Immature natural killer cell (primary cell): ENCODE results near the gene TBC1D22A. TPM values are rescaled to one million over a fixed set of nuclear protein-coding genes. Genes with fewer than 3 reads are reported as not detected.
A peak's percentile ranks its signal among the peaks of the same experiment; 100 is the strongest.

Experiments
- DNase-seq, 3 donors: peaks; one replicate each; pipeline ENCODE4 v3.0.0; 2022; ENCODE audit warnings: mixed read lengths in 1 of 3
- H3K27ac Mint-ChIP-seq, 6 donors: one replicate each; pipeline ENCODE4 v1.8.0; 2020; ENCODE audit warnings: mixed read lengths in 6 of 6, mild to moderate bottlenecking in 5 of 6, inconsistent platforms in 4 of 6, moderate library complexity in 3 of 6
- H3K27me3 Mint-ChIP-seq, 3 donors: one replicate each; pipeline ENCODE4 v1.8.0; 2020 to 2021; ENCODE audit warnings: low read depth in 3 of 3, mild to moderate bottlenecking in 3 of 3, mixed read lengths in 3 of 3, moderate library complexity in 3 of 3, inconsistent platforms in 1 of 3
- H3K36me3 Mint-ChIP-seq, 3 donors: one replicate each; pipeline ENCODE4 v1.8.0; 2020; ENCODE audit warnings: mixed read lengths in 3 of 3, inconsistent platforms in 2 of 3, mild to moderate bottlenecking in 2 of 3
- H3K4me1 Mint-ChIP-seq, 2 donors: one replicate each; pipeline ENCODE4 v1.8.0; 2020; ENCODE audit warnings: inconsistent platforms in 2 of 2, mild to moderate bottlenecking in 2 of 2, mixed read lengths in 2 of 2, moderate library complexity in 1 of 2
- H3K4me3 Mint-ChIP-seq, 5 donors: one replicate each; pipeline ENCODE4 v1.8.0; 2020; ENCODE audit warnings: mild to moderate bottlenecking in 5 of 5, mixed read lengths in 5 of 5, inconsistent platforms in 3 of 5, moderate library complexity in 3 of 5
- H3K9me3 Mint-ChIP-seq, 6 donors: one replicate each; pipeline ENCODE4 v1.8.0; 2020; ENCODE audit warnings: mild to moderate bottlenecking in 6 of 6, mixed read lengths in 6 of 6, inconsistent platforms in 4 of 6, moderate library complexity in 3 of 6
- polyA plus RNA-seq, 3 donors: library from polyadenylated mRNA; unstranded; fragments of 300-500 nt; fragmentation: Illumina TruSeq; gene quantifications; one replicate each; pipeline ENCODE4 v1.2.3, GENCODE V29; 2021

Gene TBC1D22A
- polyA plus RNA-seq, 3 donors from 2014 or later: 20.6 to 28.0 (median 24.0) TPM

DNA sequence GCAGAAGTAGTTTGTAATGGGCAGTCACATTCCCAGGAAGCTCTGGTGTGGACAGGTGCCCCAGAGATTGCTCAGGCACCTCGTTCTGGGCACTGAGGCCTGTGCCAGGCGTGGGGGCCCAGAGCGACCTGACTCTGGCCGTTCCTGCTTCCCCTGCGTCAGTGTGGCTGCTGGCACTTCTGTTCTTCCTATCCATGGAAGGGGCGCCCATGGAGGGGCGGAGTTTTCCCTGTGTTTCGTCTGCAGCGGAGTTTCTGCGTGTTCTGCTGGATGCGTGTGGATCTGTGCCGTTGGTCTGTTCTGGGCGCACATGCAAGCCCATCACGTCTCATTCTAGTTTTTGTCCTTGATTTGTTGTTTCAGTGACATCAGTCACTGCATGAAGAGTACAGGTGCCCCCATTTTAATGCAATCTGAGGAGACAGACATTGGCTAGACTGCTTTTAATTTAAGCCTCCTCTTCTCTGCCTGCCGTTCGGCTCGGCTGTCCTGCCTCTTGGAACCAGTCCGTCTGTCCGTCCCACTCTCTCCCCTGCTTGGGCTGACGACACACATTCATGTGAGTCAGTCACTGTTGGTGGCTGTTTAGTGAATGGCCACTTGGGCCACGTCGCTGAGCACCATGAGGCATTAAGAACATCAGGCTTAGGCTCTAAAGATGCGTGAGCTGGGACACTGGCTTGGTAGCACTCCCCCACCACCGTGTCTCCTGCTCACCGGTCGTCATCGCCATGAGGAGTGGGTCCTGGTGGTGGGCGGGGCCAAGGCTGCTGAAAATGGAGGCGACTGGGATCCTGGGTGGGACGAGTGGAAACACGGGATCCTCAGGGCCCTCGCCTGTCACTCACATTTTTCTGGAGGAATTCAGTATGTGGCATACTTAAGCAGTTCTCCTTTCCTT lies 255.8 kb downstream of the TBC1D22A start:
- Mint-ChIP-seq H3K36me3 (peaks cover 0 to 3% (median 0%) of the 10 kb centered on the region in 3 donors), H3K4me3 (no peak overlapping the region), H3K9me3 (no peaks in the 10 kb centered on the region), H3K27me3 (peaks cover 0 to 3% (median 2%) of the 10 kb centered on the region in 3 donors), H3K4me1 (peaks cover 28 to 32% of the 10 kb centered on the region in 2 donors), H3K27ac (peak overlapping the region in 1 of 6 donors; percentile 25)
- no peak for DNase-seq

DNA sequence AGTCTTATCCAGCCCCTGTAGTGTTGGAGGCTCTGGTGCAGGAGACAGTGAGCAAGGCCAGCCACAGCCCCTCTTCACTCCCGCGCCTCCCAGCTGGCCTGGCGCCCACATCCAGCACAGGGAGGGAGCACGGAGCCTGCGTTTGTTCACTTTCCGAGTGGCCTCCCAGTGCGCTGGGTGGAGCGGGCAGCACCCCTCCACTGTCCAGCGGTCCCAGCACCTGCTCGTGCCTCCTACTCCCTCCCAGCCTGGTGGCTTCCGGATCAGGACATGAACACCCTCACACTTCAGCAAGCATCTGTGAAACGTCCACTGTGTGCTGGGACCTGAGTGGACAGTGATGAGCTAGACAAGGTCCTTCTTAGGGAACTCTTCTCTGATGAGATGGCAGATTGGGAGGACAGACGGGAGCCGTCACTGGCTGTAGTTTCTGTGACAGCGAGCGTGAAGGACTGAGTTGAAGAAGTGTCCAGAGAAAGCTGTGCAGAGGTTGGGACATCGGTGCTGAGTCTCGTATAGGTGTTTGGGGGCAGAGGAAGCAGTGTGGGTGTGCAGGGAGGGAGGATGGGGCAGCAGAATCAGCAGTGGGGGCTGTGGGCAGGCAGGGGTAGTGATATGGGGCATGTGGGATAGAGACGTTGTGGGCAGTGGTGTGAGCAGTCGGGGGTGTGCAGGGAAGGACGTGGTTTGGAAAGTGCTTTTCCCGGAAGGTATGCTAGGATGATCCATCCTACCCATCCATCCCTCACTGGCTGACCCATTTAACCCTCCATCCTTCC lies 256.8 kb downstream of the TBC1D22A start:
- Mint-ChIP-seq H3K27me3 (peaks cover 0 to 3% (median 2%) of the 10 kb centered on the region in 3 donors), H3K9me3 (no peaks in the 10 kb centered on the region), H3K4me1 (peaks cover 19 to 28% of the 10 kb centered on the region in 2 donors), H3K27ac (no peak overlapping the region), H3K36me3 (peaks cover 0 to 4% (median 0%) of the 10 kb centered on the region in 3 donors), H3K4me3 (no peak overlapping the region)
- DNase-seq: no peak

GRCh38 chr22:47020166-47020565 lies 257.7 kb downstream of the TBC1D22A start:
- Mint-ChIP-seq H3K27ac (no peak overlapping the region), H3K4me3 (no peak overlapping the region), H3K4me1 (peaks cover 17 to 24% of the 10 kb centered on the region in 2 donors), H3K9me3 (no peaks in the 10 kb centered on the region), H3K36me3 (peaks cover 0 to 4% (median 0%) of the 10 kb centered on the region in 3 donors), H3K27me3 (peaks cover 0 to 3% (median 2%) of the 10 kb centered on the region in 3 donors)
- DNase-seq: no peak

DNA sequence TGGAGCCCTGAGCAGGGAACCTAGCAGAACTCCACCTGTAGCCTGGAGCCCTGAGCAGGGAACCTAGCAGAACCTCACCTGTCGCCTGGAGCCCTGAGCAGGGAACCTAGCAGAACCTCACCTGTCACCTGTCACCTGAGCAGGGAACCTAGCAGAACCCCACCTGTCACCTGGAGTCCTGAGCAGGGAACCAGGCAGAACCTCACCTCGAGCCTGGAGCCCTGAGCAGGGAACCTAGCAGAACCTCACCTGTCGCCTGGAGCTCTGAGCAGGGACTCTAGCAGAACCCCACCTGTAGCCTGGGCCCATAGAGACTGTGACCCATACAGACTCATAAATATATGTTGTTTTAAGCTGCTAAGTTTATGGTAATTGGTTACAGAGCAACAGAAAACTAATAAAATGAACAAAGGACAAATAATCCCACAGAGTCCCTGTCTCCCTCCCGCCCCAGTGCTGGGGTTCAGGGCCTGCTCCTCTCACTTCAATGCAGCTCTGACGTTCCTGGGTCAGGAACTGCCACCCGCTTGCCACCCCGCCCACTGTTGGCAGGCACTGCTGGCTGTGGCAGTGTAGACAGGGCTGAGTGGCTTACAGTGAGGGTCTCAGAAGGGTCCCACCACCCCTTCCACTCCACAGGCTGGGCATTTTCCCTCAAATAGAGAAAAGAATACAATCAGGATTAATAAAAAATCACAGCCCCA lies 259.1 kb downstream of the TBC1D22A start:
- Mint-ChIP-seq H3K36me3 (peaks cover 0 to 4% (median 0%) of the 10 kb centered on the region in 3 donors), H3K27ac (no peak overlapping the region), H3K9me3 (no peaks in the 10 kb centered on the region), H3K4me3 (no peak overlapping the region), H3K4me1 (peaks cover 15 to 22% of the 10 kb centered on the region in 2 donors), H3K27me3 (peaks cover 0 to 3% (median 2%) of the 10 kb centered on the region in 3 donors)
- no peak for DNase-seq

DNA sequence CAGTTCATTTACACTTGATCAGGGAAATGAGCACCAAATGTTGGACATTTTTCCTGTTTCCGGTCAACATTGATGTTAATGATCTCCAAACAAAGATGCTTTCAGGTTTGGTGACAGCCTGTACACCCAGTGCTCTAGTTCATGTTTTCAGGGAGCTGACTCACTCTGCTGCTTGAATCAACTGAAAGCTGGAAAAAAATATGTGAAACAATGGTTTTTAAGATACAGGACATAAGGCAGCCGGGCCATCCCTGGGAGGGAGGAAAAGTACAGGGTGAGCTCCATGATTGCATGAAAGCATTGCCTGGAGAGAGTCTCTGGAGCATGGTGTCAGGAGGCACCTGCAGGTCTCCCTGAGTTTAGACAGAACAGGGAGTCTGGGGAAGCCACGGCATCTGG lies 259.6 kb downstream of the TBC1D22A start:
- H3K4me3 Mint-ChIP-seq: no peak overlapping the region
- no peak for DNase-seq
- peaks cover 0 to 4% (median 0%) of the 10 kb centered on the region in 3 donors for H3K36me3 Mint-ChIP-seq
- peaks cover 13 to 20% of the 10 kb centered on the region in 2 donors for H3K4me1 Mint-ChIP-seq
- H3K27ac Mint-ChIP-seq: peak overlapping the region in 1 of 6 donors; percentile 41
- no peaks in the 10 kb centered on the region for H3K9me3 Mint-ChIP-seq
- peaks cover 0 to 3% (median under 1%) of the 10 kb centered on the region in 3 donors for H3K27me3 Mint-ChIP-seq

- Mint-ChIP-seq H3K9me3 (no peaks in the 10 kb centered on the region), H3K36me3 (peaks cover 0 to 4% (median 0%) of the 10 kb centered on the region in 3 donors), H3K4me1 (peaks cover 14 to 19% of the 10 kb centered on the region in 2 donors), H3K4me3 (no peak overlapping the region), H3K27me3 (peaks cover 0 to 3% (median 0%) of the 10 kb centered on the region in 3 donors), H3K27ac (peak overlapping the region in 1 of 6 donors; percentile 41)
- DNase-seq: no peak
Observed at GRCh38 chr22:47022475-47022874, 260.0 kb downstream of the TBC1D22A start.

- Mint-ChIP-seq H3K9me3 (no peaks in the 10 kb centered on the region), H3K4me1 (peaks cover 15 to 16% of the 10 kb centered on the region in 2 donors), H3K27ac (no peak overlapping the region), H3K4me3 (no peak overlapping the region), H3K36me3 (peaks cover 0 to 4% (median 0%) of the 10 kb centered on the region in 3 donors), H3K27me3 (peaks cover 0 to 2% (median 0%) of the 10 kb centered on the region in 3 donors)
- no peak for DNase-seq
Observed at GRCh38 chr22:47023871-47024270, 261.4 kb downstream of the TBC1D22A start.

DNA sequence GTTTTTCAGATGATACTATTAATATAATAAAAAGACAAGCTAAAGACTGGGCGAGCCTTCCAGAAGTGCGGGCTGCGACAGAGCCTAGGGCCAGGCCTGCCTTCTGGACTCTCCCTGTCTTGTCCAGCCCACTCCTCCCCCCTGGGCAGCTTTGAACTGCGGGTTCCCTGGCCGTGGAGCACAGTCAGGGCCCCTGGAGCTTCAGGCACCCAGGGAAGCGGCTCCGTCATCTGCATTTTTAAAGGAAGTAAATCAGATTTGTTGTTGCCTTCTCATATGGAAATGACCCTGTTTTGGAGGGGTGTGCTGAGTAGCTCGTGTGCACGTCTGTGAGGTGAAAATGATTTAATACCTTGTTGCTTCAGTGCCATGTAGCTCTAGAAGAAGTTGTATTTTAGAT lies 265.3 kb downstream of the TBC1D22A start:
- Mint-ChIP-seq H3K4me1 (peaks cover 13 to 24% of the 10 kb centered on the region in 2 donors), H3K36me3 (peaks cover 0 to 4% (median 0%) of the 10 kb centered on the region in 3 donors), H3K27ac (no peak overlapping the region), H3K9me3 (no peaks in the 10 kb centered on the region), H3K27me3 (no peaks in the 10 kb centered on the region), H3K4me3 (no peak overlapping the region)
- DNase-seq: no peak

GRCh38 chr22:47029244-47030074 lies 267.0 kb downstream of the TBC1D22A start:
- Mint-ChIP-seq H3K27ac (no peak overlapping the region), H3K9me3 (no peaks in the 10 kb centered on the region), H3K27me3 (peaks cover 0 to 2% (median 0%) of the 10 kb centered on the region in 3 donors), H3K36me3 (no peaks in the 10 kb centered on the region), H3K4me3 (no peak overlapping the region), H3K4me1 (peaks cover 13 to 29% of the 10 kb centered on the region in 2 donors)
- no peak for DNase-seq

DNA sequence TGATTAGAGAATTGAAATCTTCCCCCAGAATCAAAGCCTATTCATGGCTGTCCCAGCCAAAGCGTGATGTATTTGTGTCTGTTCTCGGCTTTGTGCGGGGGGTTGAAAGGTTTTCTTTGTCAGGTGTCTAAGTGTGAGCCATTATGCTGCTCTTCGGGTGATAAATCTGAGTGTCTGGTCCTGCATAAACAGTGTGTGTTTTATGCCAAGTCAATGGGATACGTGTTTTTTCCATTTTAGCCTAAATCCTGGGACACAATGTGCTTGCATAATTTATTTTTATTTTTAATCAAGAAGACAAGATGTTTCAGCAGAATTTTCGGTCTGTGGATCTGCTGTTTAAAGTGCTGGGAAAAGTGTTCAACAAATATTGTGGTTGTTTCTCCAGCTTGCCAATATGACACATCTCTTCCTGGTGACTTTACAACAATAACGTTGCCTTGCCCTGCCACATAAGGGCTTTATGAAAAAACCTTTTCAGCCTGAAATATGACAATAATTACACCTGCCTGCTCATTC lies 267.8 kb downstream of the TBC1D22A start:
- no peak overlapping the region for H3K4me3 Mint-ChIP-seq
- no peaks in the 10 kb centered on the region for H3K36me3 Mint-ChIP-seq
- peaks cover 0 to 2% (median 0%) of the 10 kb centered on the region in 3 donors for H3K27me3 Mint-ChIP-seq
- DNase-seq: no peak
- H3K27ac Mint-ChIP-seq: no peak overlapping the region
- H3K9me3 Mint-ChIP-seq: no peaks in the 10 kb centered on the region
- peaks cover 15 to 30% of the 10 kb centered on the region in 2 donors for H3K4me1 Mint-ChIP-seq

- DNase-seq: no peak
- H3K4me3 Mint-ChIP-seq: no peak overlapping the region
- no peaks in the 10 kb centered on the region for H3K9me3 Mint-ChIP-seq
- H3K36me3 Mint-ChIP-seq: no peaks in the 10 kb centered on the region
- no peak overlapping the region for H3K27ac Mint-ChIP-seq
- H3K27me3 Mint-ChIP-seq: peaks cover 0 to 2% (median 2%) of the 10 kb centered on the region in 3 donors
- H3K4me1 Mint-ChIP-seq: peaks cover 17 to 30% of the 10 kb centered on the region in 2 donors
Observed at GRCh38 chr22:47030881-47031627, 268.6 kb downstream of the TBC1D22A start.

- H3K27me3 Mint-ChIP-seq: peaks cover 0 to 2% (median 2%) of the 10 kb centered on the region in 3 donors
- H3K4me1 Mint-ChIP-seq: peaks cover 17 to 30% of the 10 kb centered on the region in 2 donors
- H3K27ac Mint-ChIP-seq: no peak overlapping the region
- DNase-seq: no peak
- no peak overlapping the region for H3K4me3 Mint-ChIP-seq
- H3K9me3 Mint-ChIP-seq: no peaks in the 10 kb centered on the region
- no peaks in the 10 kb centered on the region for H3K36me3 Mint-ChIP-seq
Observed at GRCh38 chr22:47031628-47031915, 269.1 kb downstream of the TBC1D22A start.
